ENCODE data around the gene DCAF7.

Gene DCAF7

GRCh38 chr17:63600569-63601438, 50.5 kb downstream of the DCAF7 start, which contains the start of gene TACO1:
TACO1 (plus strand) TSS chr17:63600895; CDS start chr17:63601084, 189 bp downstream.
- Histone ChIP-seq H3K27me3 (ENCODE audit: control insufficient read depth, low read length) (no peaks in the 10 kb centered on the region), H4K20me1 (ENCODE audit: control insufficient read depth, insufficient read depth, low read depth, low read length) (no peaks in the 10 kb centered on the region), H3K4me1 (ENCODE audit: control insufficient read depth, low read length) (peaks cover 21% of the 10 kb centered on the region), H3K36me3 (ENCODE audit: control insufficient read depth, low read length) (peaks cover 24% of the 10 kb centered on the region), H3K4me2 (ENCODE audit: low read length) (peak within 1 kb of the TSS; percentile 87), H3K79me2 (ENCODE audit: control insufficient read depth, low read length) (peaks cover 20% of the 10 kb centered on the region), H3F3A (ENCODE audit: control insufficient read depth, insufficient read depth) (peaks cover 4% of the 10 kb centered on the region; the same call in 1 of the 2 replicates), H3K9me2 (replicated peaks; ENCODE audit: control insufficient read depth, low read length) (no peaks in the 10 kb centered on the region), H3K4me3 (ENCODE audit: low read length) (peak within 1 kb of the TSS; percentile 93), H3K9me3 (ENCODE audit: control insufficient read depth, insufficient read depth, low read length) (no peaks in the 10 kb centered on the region), H3K27ac (ENCODE audit: low read depth, low read length) (no peak within 1 kb of the TSS)
- no peak for TF ChIP-seq CTCF (IDR thresholded peaks at IDR 0.05; ENCODE audit: low read depth, low read length, poor library complexity, severe bottlenecking)
- no peak for TF ChIP-seq EZH2phosphoT487 (IDR thresholded peaks at IDR 0.05; ENCODE audit: borderline replicate concordance, low read length)

- Histone ChIP-seq H3K27me3 (ENCODE audit: control insufficient read depth, low read length) (no peaks in the 10 kb centered on the region), H3F3A (ENCODE audit: control insufficient read depth, insufficient read depth) (peaks cover 4% of the 10 kb centered on the region; the same call in 1 of the 2 replicates), H3K36me3 (ENCODE audit: control insufficient read depth, low read length) (peaks cover 31% of the 10 kb centered on the region), H3K4me2 (ENCODE audit: low read length) (peak overlapping the region; percentile 87), H3K4me3 (ENCODE audit: low read length) (peak overlapping the region; percentile 93), H3K79me2 (ENCODE audit: control insufficient read depth, low read length) (peaks cover 20% of the 10 kb centered on the region), H3K9me3 (ENCODE audit: control insufficient read depth, insufficient read depth, low read length) (no peaks in the 10 kb centered on the region), H3K9me2 (replicated peaks; ENCODE audit: control insufficient read depth, low read length) (no peaks in the 10 kb centered on the region), H3K4me1 (ENCODE audit: control insufficient read depth, low read length) (peaks cover 21% of the 10 kb centered on the region), H3K27ac (ENCODE audit: low read depth, low read length) (no peak overlapping the region), H4K20me1 (ENCODE audit: control insufficient read depth, insufficient read depth, low read depth, low read length) (no peaks in the 10 kb centered on the region)
- no peak for TF ChIP-seq EZH2phosphoT487 (IDR thresholded peaks at IDR 0.05; ENCODE audit: borderline replicate concordance, low read length)
These were observed 51.4 kb downstream of the DCAF7 start for GRCh38 chr17:63601439-63602371.

- no peak overlapping the region for H3K27ac ChIP-seq (ENCODE audit: low read depth, low read length)
- H3K4me3 ChIP-seq (ENCODE audit: low read length): no peak overlapping the region
- peaks cover 37% of the 10 kb centered on the region for H3K36me3 ChIP-seq (ENCODE audit: control insufficient read depth, low read length)
- no peak for TF ChIP-seq CTCF (IDR thresholded peaks at IDR 0.05; ENCODE audit: low read depth, low read length, poor library complexity, severe bottlenecking)
- no peak for TF ChIP-seq EZH2phosphoT487 (IDR thresholded peaks at IDR 0.05; ENCODE audit: borderline replicate concordance, low read length)
- H3K9me2 ChIP-seq (replicated peaks; ENCODE audit: control insufficient read depth, low read length): no peaks in the 10 kb centered on the region
- peaks cover 6% of the 10 kb centered on the region; the same call in 1 of the 2 replicates for H3K4me1 ChIP-seq (ENCODE audit: control insufficient read depth, low read length)
- no peak overlapping the region for H3K4me2 ChIP-seq (ENCODE audit: low read length)
- no peaks in the 10 kb centered on the region for H3K79me2 ChIP-seq (ENCODE audit: control insufficient read depth, low read length)
- H3F3A ChIP-seq (ENCODE audit: control insufficient read depth, insufficient read depth): peaks cover 10% of the 10 kb centered on the region
- no peaks in the 10 kb centered on the region; the same call in none of the 2 replicates for H4K20me1 ChIP-seq (ENCODE audit: control insufficient read depth, insufficient read depth, low read depth, low read length)
- H3K27me3 ChIP-seq (ENCODE audit: control insufficient read depth, low read length): no peaks in the 10 kb centered on the region
- no peaks in the 10 kb centered on the region for H3K9me3 ChIP-seq (ENCODE audit: control insufficient read depth, insufficient read depth, low read length)
These were observed 59.7 kb downstream of the DCAF7 start for GRCh38 chr17:63609816-63610573.
